Ovary (tissue), 9 donors: ENCODE measurements around the gene HS6ST3. TPM values are rescaled to one million over a fixed set of nuclear protein-coding genes. Genes with fewer than 3 reads are reported as not detected.

Experiments used
- DNase-seq, 5 donors: peaks; one replicate each; pipeline ENCODE4 v3.0.0-alpha.2; 2019 to 2020
- H3K27ac ChIP-seq, 2 donors: fragments of 200-600 bp; one replicate each; pipeline versions ENCODE4 v1.5.1 to v1.8.0; 2019 to 2022
- H3K27me3 ChIP-seq: fragments of 200-600 bp; one replicate; pipeline ENCODE4 v1.8.0; 2022
- H3K36me3 ChIP-seq: fragments of 200-600 bp; sonication (generic); one replicate; pipeline ENCODE4 v1.5.1; 2019
- H3K4me1 ChIP-seq: one replicate; pipeline ENCODE4 v1.8.1; 2013; ENCODE audit warnings: mild to moderate bottlenecking, moderate library complexity; ENCODE audit not compliant: insufficient read depth
- H3K4me3 ChIP-seq: fragments of 200-600 bp; sonication (generic); one replicate; pipeline ENCODE4 v1.5.1; 2017
- H3K9me3 ChIP-seq, 2 donors: fragments of 200-600 bp in 1 of 2; sonication (generic) in 1 of 2; one replicate each; pipeline versions ENCODE4 v1.5.1 to v1.8.1; 2013 to 2019; ENCODE audit warnings: mild to moderate bottlenecking in 1 of 2, moderate library complexity in 1 of 2
- EP300 ChIP-seq: sonication (generic); formaldehyde crosslinking; IDR thresholded peaks from one replicate; pipeline ENCODE4 v1.6.1; 2017; ENCODE audit warnings: antibody characterized with exemption
- POLR2A ChIP-seq: fragments of 450-650 bp; IDR thresholded peaks from one replicate; pipeline ENCODE4 v1.6.1; 2017; ENCODE audit warnings: antibody characterized with exemption, mild to moderate bottlenecking, moderate library complexity
- WGBS, 3 donors: extraction: QIAGEN DNeasy Blood & Tissue Kit in 1 of 3; methylation state at CpG; one replicate each; pipeline versions ENCODE4 v1.1.5 to v1.1.7; 2013 to 2017; 5-methylcytosine and 5-hydroxymethylcytosine counted together
- intact Hi-C, 4 donors: fragments of 100-400 bp; cut with DNase I; formaldehyde crosslinking; loops; one replicate each; pipeline versions ENCODE4 v1.11.0 to v1.15.1; 2022 to 2023
- polyA plus RNA-seq, 2 donors: library from polyadenylated mRNA; stranded (reverse); fragments of 200-250 nt in 1 of 2; fragments of 350-450 nt in 1 of 2; fragmentation: Illumina TruSeq in 1 of 2; extraction: RNeasy Lipid Tissue Mini Kit (QIAGEN cat#74804) in 1 of 2; gene quantifications; one replicate each; pipeline ENCODE4 v1.2.3, GENCODE V29; 2013 to 2014
- total RNA-seq, 7 donors: library from RNA; depleted of rRNA in 2 of 7; stranded (reverse); fragments of >200 nt in 2 of 7; fragmentation: NEBNext Ultra II Directional in 3 of 7; extraction: Animal tissue kit (Norgen Biotek cat#: 25700) in 3 of 7; gene quantifications; one replicate each; pipeline versions ENCODE4 v1.1.0 to v1.2.4, GENCODE V29; 2016 to 2023
- TF ChIP-seq, protein P1 (sequence below), 3 donors: fragments of 450-650 bp in 2 of 3; fragments of 200-600 bp in 1 of 3; IDR thresholded peaks; one replicate each; pipeline versions ENCODE4 v1.5.1 to v1.8.0; 2016 to 2022; ENCODE audit warnings: antibody characterized with exemption in 3 of 3, mild to moderate bottlenecking in 1 of 3
- donor health status: DM: no; HTN: no; CAD: no; lungs with moderate emphysema.
- donor health status: DM: no; HTN: no; CAD: no.
- donor health status: Bipolar disorder and iron deficiency.
- donor health status: DM: yes; HTN: yes; CAD: no.
- donor health status: DM: no; HTN: no; CAD: no.
- donor health status: DM: yes; HTN: yes; CAD: no.

Gene HS6ST3
- total and polyA plus RNA-seq, 9 donors: 0.05 to 0.46 (median 0.19) TPM; not detected in 3

- H3K27me3 ChIP-seq: no peaks in the 10 kb centered on the region
- no peaks in the 10 kb centered on the region for H3K4me1 ChIP-seq
- WGBS, 3 donors: 46 to 74% (median 53%) methylated on average over 3 of the region's 3 CpGs
- H3K27ac ChIP-seq: no peak overlapping the region
- H3K4me3 ChIP-seq: no peak overlapping the region
- no peak for DNase-seq
- no peaks in the 10 kb centered on the region for H3K9me3 ChIP-seq
- no peaks in the 10 kb centered on the region for H3K36me3 ChIP-seq
- TF ChIP-seq POLR2A (no peak), EP300 (no peak)
- TF ChIP-seq, protein P1, sequence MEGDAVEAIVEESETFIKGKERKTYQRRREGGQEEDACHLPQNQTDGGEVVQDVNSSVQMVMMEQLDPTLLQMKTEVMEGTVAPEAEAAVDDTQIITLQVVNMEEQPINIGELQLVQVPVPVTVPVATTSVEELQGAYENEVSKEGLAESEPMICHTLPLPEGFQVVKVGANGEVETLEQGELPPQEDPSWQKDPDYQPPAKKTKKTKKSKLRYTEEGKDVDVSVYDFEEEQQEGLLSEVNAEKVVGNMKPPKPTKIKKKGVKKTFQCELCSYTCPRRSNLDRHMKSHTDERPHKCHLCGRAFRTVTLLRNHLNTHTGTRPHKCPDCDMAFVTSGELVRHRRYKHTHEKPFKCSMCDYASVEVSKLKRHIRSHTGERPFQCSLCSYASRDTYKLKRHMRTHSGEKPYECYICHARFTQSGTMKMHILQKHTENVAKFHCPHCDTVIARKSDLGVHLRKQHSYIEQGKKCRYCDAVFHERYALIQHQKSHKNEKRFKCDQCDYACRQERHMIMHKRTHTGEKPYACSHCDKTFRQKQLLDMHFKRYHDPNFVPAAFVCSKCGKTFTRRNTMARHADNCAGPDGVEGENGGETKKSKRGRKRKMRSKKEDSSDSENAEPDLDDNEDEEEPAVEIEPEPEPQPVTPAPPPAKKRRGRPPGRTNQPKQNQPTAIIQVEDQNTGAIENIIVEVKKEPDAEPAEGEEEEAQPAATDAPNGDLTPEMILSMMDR (IDR thresholded peaks at IDR 0.05): no peak
- intact Hi-C loops: no loop called here
Observed at GRCh38 chr13:96646101-96646500, 556.2 kb downstream of the HS6ST3 start.

GRCh38 chr13:96646515-96647211, 556.8 kb downstream of the HS6ST3 start:
- intact Hi-C loops: no loop called here
- WGBS, 3 donors: 74 to 83% (median 83%) methylated on average over 8 of the region's 8 CpGs
- no peak overlapping the region for H3K4me3 ChIP-seq

GRCh38 chr13:96650301-96650886, 560.5 kb downstream of the HS6ST3 start:
- WGBS, 3 donors: 68 to 80% (median 73%) methylated on average over 3 of the region's 3 CpGs
- intact Hi-C loops: no loop called here

More at GRCh38 chr13:96646515-96647211, 556.8 kb downstream of the HS6ST3 start:
- no peaks in the 10 kb centered on the region for H3K36me3 ChIP-seq
- no peaks in the 10 kb centered on the region for H3K27me3 ChIP-seq
- H3K27ac ChIP-seq: no peak overlapping the region
- no peak for TF ChIP-seq EP300
- DNase-seq: no peak
- no peaks in the 10 kb centered on the region for H3K4me1 ChIP-seq
- H3K9me3 ChIP-seq: no peaks in the 10 kb centered on the region

GRCh38 chr13:96651598-96651997, 561.7 kb downstream of the HS6ST3 start:
- Histone ChIP-seq H3K9me3 (no peaks in the 10 kb centered on the region), H3K4me3 (no peak overlapping the region), H3K27ac (no peak overlapping the region), H3K27me3 (no peaks in the 10 kb centered on the region), H3K4me1 (no peaks in the 10 kb centered on the region), H3K36me3 (no peaks in the 10 kb centered on the region)
- intact Hi-C loops: no loop called here
- DNase-seq: no peak
- TF ChIP-seq EP300 (no peak), POLR2A (no peak)
- TF ChIP-seq, protein P1 (IDR thresholded peaks at IDR 0.05): no peak
- WGBS, 3 donors: 22 to 38% (median 28%) methylated on average over 1 of the region's 1 CpG

More at GRCh38 chr13:96650301-96650886, 560.5 kb downstream of the HS6ST3 start:
- no peaks in the 10 kb centered on the region for H3K36me3 ChIP-seq
- no peaks in the 10 kb centered on the region for H3K4me1 ChIP-seq
- no peak overlapping the region for H3K4me3 ChIP-seq
- no peak for DNase-seq
- H3K9me3 ChIP-seq: no peaks in the 10 kb centered on the region
- TF ChIP-seq, protein P1 (IDR thresholded peaks at IDR 0.05): no peak
- TF ChIP-seq POLR2A (no peak), EP300 (no peak)
- H3K27me3 ChIP-seq: no peaks in the 10 kb centered on the region
- no peak overlapping the region for H3K27ac ChIP-seq

DNA sequence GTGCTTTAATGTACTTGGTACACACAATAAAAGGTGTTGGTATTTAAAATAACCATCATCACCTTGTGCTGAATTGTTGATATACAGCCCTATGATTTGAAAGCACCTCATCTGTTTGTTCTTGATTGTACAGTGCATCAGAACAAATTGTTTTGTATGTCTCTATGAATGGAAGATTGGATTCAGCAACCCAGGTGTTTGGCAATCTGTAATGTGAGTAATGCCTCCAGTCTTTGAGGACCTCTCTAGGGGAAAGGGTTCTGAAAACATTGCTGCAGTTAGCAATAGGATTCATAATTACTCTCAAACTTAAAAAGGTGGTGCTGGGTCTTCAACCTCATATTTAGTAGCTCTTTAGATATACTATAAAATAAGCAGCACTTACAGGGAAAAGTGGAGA, 562.6 kb downstream of the HS6ST3 start:
- Histone ChIP-seq H3K36me3 (no peaks in the 10 kb centered on the region), H3K27ac (no peak overlapping the region), H3K9me3 (no peaks in the 10 kb centered on the region), H3K27me3 (no peaks in the 10 kb centered on the region), H3K4me3 (no peak overlapping the region), H3K4me1 (no peaks in the 10 kb centered on the region)
- intact Hi-C loops: no loop called here
- no peak for DNase-seq
- TF ChIP-seq, protein P1 (IDR thresholded peaks at IDR 0.05): no peak
- TF ChIP-seq EP300: no peak
- no peak for TF ChIP-seq POLR2A
